CD4-positive, alpha-beta T cell treated with Interleukin-15 for 1 hour (primary cell): ENCODE results near the gene KCNIP2.

Source experiments
- DNase-seq: peaks from one replicate; pipeline ENCODE4 v3.0.0-alpha.2; 2020

The KCNIP2 gene

DNA sequence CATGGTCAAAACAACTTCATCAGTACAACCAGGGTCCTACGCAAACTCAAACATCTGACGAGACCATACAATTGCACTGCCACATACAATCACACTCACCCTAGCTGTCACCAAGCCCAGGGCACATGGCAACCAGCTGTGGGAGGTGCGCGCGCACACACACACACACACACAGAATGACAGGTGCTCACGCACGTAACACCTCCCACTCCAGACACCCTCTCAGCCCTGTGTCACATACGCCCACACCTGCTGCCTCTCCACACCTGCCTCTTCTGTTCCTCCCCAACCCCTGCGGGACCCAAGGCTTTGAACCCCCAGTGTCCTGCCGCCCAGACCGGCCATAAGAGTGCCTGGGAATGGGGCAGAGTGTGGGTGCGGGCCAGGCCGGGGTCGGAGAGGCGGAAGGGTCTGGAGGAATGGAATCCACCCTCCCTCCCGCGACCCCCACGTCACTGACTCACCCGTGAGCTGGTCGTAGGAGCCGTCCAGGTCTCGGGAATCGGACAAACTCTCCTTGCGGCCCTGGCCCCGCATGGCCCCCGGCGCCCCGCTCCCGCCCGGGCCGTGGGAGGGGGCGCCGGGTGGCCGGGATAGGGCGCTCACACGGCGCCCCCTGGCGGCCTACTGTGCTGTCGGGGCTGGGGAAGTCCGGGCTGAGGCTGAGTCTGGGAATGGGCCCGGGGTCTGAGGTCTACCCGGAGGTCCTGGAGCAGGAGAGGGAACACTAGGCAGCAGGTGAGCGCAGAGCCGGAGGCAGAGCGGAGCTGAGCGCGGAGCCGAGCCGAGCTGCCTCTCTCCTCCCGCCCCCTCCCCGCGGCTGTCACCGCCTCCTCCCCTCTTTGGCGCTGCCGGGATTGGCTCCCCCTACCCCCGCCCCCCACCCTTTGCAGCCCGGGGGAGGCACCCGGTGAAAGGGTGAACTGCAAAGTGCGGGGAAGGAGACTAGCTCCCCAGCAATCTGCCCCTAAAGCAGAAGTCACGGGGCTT, at the start of gene KCNIP2:
KCNIP2 (minus strand) TSS at position 769 of the 990 bp plus-strand sequence; CDS start at position 537, 232 bp downstream.
- peak; percentile 75 for DNase-seq

- DNase-seq: no peak
Measured at GRCh38 chr10:101892782-101893391, 49.3 kb upstream of the KCNIP2 start.

GRCh38 chr10:101889256-101890210, 45.9 kb upstream of the KCNIP2 start:
- peak; percentile 64 for DNase-seq

- DNase-seq: no peak
Measured at GRCh38 chr10:101888251-101888949, 44.8 kb upstream of the KCNIP2 start.

GRCh38 chr10:101887775-101888174, 44.2 kb upstream of the KCNIP2 start:
- DNase-seq: no peak

- DNase-seq: no peak
Measured at GRCh38 chr10:101886521-101887312, 43.1 kb upstream of the KCNIP2 start.

GRCh38 chr10:101881036-101881774, 37.6 kb upstream of the KCNIP2 start:
- no peak for DNase-seq

GRCh38 chr10:101880232-101880573, 36.6 kb upstream of the KCNIP2 start:
- DNase-seq: no peak

DNA sequence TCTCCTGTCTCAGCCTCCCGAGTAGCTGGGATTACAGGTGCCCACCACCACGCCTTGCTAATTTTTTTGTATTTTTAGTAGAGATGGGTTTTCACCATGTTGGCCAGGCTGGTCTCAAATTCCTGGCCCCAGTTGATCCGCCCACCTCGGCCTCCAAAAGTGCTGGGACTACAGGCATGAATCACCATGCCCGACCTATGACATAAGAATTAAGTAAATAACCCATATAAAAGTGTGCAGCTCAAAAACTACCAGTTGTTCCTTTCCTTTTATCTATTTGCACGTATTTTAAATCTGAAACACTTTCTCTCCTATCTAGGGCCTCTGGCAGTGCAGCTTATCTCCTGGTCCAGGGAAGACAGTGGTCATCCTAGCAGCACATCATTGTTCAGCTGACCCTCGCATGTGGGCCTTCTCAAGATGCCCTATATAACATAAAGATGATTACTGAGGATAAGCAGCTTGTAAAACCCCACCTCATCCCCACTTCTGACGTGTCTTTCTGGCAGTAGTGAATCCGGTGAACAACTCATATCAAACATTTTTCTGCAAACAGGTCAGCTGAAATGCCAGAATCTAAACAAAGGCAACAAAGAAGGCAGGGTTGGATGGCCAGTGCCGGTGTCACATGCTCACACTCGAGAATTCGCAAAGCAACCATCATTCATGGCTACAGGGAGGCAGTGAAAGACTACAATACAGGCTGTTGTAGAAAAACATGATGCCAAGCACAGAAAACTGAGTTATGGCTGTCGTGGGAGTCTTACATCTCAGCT, 36.0 kb upstream of the KCNIP2 start:
- no peak for DNase-seq

- DNase-seq: no peak
Measured at GRCh38 chr10:101878869-101879268, 35.3 kb upstream of the KCNIP2 start.

DNA sequence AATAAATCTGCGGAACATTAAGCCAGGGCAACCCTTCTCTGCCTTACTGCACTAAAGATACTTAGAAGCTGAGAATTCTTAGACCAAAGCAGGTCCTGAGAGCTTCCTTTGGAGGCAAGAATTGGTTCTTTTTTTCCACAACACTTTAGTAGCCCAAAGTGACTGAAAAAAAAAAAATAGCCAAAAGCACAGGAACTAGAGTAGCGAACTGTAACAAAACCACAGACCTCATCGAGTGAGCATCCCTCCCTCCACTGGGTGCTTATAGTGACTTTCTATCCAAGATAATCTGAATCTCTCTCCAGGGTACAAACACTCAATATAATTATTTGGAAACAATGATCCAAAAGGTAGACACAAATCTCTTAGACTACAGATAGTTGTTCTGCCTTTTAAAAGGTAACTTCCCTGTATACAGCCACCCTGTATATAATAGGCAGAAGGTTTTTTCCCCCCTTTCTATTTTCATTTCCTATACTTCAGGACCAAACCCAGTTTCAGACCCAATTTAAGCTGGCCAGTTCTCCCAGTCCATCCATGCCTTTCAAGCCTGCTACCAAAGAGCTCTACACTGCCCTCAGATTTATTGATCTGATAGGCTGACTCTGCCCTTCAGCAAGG, 31.6 kb upstream of the KCNIP2 start:
- no peak for DNase-seq

- DNase-seq: no peak
Measured at GRCh38 chr10:101874252-101874651, 30.7 kb upstream of the KCNIP2 start.

GRCh38 chr10:101867931-101868330, 24.3 kb upstream of the KCNIP2 start:
- no peak for DNase-seq

DNA sequence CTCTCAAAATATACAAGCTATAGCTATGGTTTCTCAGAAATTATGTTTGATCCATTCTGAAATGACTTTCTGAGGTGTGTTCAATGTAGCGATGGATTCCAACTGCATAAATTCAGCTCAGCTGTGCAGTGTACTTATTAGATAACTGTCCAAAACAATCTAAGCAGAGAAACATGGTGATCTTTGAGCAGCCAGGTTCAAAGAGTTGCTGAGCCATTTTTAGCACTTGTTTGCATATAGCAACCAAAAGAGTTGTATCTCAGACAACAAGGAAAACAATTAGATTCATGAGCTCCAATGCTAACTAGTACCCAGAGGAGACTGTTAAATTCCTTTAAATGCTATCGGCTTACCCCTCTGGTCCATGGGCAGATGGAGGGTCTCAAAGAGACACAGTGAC, 15.9 kb upstream of the KCNIP2 start:
- DNase-seq: no peak

- no peak for DNase-seq
Measured at GRCh38 chr10:101858723-101859500, 15.3 kb upstream of the KCNIP2 start.

- no peak for DNase-seq
Measured at GRCh38 chr10:101857802-101858476, 14.3 kb upstream of the KCNIP2 start.

DNA sequence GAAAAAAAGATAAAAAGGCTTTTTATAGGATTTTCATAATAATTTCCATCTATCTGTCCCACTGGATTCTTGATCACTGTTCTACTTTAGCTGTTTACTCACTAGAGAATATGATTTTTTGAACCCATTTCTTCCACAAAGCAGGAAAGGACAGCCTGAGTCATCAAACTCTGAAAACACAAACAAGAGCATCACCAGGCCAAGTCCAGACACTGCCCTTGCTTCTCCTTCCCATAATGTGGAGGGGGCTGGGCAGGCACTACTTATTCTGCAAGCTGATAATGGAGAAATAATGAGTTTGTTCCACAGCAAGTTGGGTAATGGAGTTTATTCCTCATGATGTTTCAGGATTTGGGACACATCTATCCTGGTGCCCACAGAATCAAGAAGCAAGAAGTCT, 13.0 kb upstream of the KCNIP2 start:
- DNase-seq: no peak
